Sigmoid colon (tissue), 7 donors: ENCODE results near the gene COX10. TPM values are rescaled to one million over a fixed set of nuclear protein-coding genes. Genes with fewer than 3 reads are reported as not detected.

Experiments used
- DNase-seq: peaks from one replicate; pipeline ENCODE4 v3.0.0-alpha.2; 2019
- H3K27ac ChIP-seq, 4 donors: fragments of 200-600 bp; sonication (generic); one replicate each; pipeline ENCODE4 v1.5.1; 2016 to 2019; ENCODE audit warnings: mild to moderate bottlenecking in 1 of 4
- H3K27me3 ChIP-seq, 3 donors: fragments of 200-600 bp; sonication (generic); one replicate each; pipeline ENCODE4 v1.5.1; 2019; ENCODE audit warnings: mild to moderate bottlenecking in 1 of 3
- H3K36me3 ChIP-seq, 4 donors: fragments of 200-600 bp; sonication (generic); one replicate each; pipeline ENCODE4 v1.5.1; 2016 to 2019
- H3K4me1 ChIP-seq, 4 donors: fragments of 200-600 bp; sonication (generic); one replicate each; pipeline ENCODE4 v1.5.1; 2017 to 2019
- H3K4me3 ChIP-seq, 4 donors: fragments of 200-600 bp; sonication (generic); one replicate each; pipeline ENCODE4 v1.5.1; 2017 to 2019; ENCODE audit warnings: mild to moderate bottlenecking in 2 of 4, moderate library complexity in 1 of 4
- H3K9me3 ChIP-seq, 4 donors: fragments of 200-600 bp in 3 of 4; sonication (generic) in 3 of 4; one replicate each; pipeline versions ENCODE4 v1.5.1 to v1.6.1; 2013 to 2019
- CTCF ChIP-seq, 4 experiments: fragments of 450-650 bp in 3 of 4; fragments of 200-600 bp in 1 of 4; IDR thresholded peaks; one replicate each; pipeline ENCODE4 v1.5.1; 2016 to 2019; ENCODE audit warnings: antibody characterized with exemption in 4 of 4, mild to moderate bottlenecking in 3 of 4, moderate library complexity in 2 of 4
- EP300 ChIP-seq, 4 donors: sonication (generic); formaldehyde crosslinking; IDR thresholded peaks; one replicate each; pipeline ENCODE4 v1.6.1; 2017; ENCODE audit warnings: antibody characterized with exemption in 4 of 4
- POLR2A ChIP-seq, 2 donors: fragments of 450-650 bp; IDR thresholded peaks; one replicate each; pipeline ENCODE4 v1.6.1; 2016; ENCODE audit warnings: antibody characterized with exemption in 2 of 2, mild to moderate bottlenecking in 2 of 2, moderate library complexity in 2 of 2
- POLR2AphosphoS5 ChIP-seq, 4 donors: sonication (generic); formaldehyde crosslinking; IDR thresholded peaks; one replicate each; pipeline ENCODE4 v1.6.1; 2017; ENCODE audit warnings: antibody characterized with exemption in 4 of 4
- WGBS, 2 donors: extraction: QIAGEN DNeasy Blood & Tissue Kit; methylation state at CpG; one replicate each; pipeline ENCODE4 v1.1.7; 2013; 5-methylcytosine and 5-hydroxymethylcytosine counted together
- intact Hi-C: fragments of 100-400 bp; cut with DNase I; formaldehyde crosslinking; loops from one replicate; pipeline ENCODE4 v1.15.1; 2023
- polyA plus RNA-seq, 3 donors: library from polyadenylated mRNA; stranded (reverse); fragments of 200-250 nt; gene quantifications; one replicate each; pipeline ENCODE4 v1.2.3, GENCODE V29; 2013
- total RNA-seq, 4 donors: library from RNA; depleted of rRNA; stranded (reverse); fragments of >200 nt; gene quantifications; one replicate each; pipeline ENCODE4 v1.1.0, GENCODE V29; 2016
- donor health status: healthy with polysubstance abuse.
- donor health status: Bipolar disorder and iron deficiency.
- donor health status: healthy.

COX10 gene
- total and polyA plus RNA-seq, 7 donors: 14.4 to 23.9 (median 17.3) TPM

GRCh38 chr17:14198013-14198412, 128.7 kb downstream of the COX10 start:
- DNase-seq: no peak
- Histone ChIP-seq H3K27me3 (no peaks in the 10 kb centered on the region), H3K4me1 (peaks cover 0 to 3% (median 0%) of the 10 kb centered on the region in 4 donors), H3K27ac (no peak overlapping the region), H3K36me3 (peaks cover 0 to 3% (median 0%) of the 10 kb centered on the region in 4 donors), H3K4me3 (no peak overlapping the region), H3K9me3 (no peaks in the 10 kb centered on the region)
- intact Hi-C loops: no loop called here
- TF ChIP-seq POLR2A (IDR thresholded peaks at IDR 0.05) (no peak), CTCF (IDR thresholded peaks at IDR 0.05) (no peak), EP300 (IDR thresholded peaks at IDR 0.05) (no peak), POLR2AphosphoS5 (IDR thresholded peaks at IDR 0.05) (no peak)
- WGBS, 2 donors: 83 to 87% methylated on average over 6 of the region's 6 CpGs

- Histone ChIP-seq H3K27me3 (no peaks in the 10 kb centered on the region), H3K9me3 (no peaks in the 10 kb centered on the region), H3K4me1 (peaks cover 0 to 3% (median 0%) of the 10 kb centered on the region in 4 donors), H3K27ac (no peak overlapping the region), H3K4me3 (no peak overlapping the region), H3K36me3 (peaks cover 0 to 3% (median 0%) of the 10 kb centered on the region in 4 donors)
- intact Hi-C loops: no loop called here
- TF ChIP-seq CTCF (IDR thresholded peaks at IDR 0.05): no peak
- TF ChIP-seq POLR2A (IDR thresholded peaks at IDR 0.05): no peak
- no peak for TF ChIP-seq EP300 (IDR thresholded peaks at IDR 0.05)
- no peak for TF ChIP-seq POLR2AphosphoS5 (IDR thresholded peaks at IDR 0.05)
- no peak for DNase-seq
- 90% methylated on average over 4 of the region's 4 CpGs for WGBS, 2 donors
Observed at GRCh38 chr17:14198575-14198974, 129.3 kb downstream of the COX10 start.

GRCh38 chr17:14199601-14200000, 130.3 kb downstream of the COX10 start:
- no peaks in the 10 kb centered on the region for H3K27me3 ChIP-seq
- no peak for DNase-seq
- H3K27ac ChIP-seq: no peak overlapping the region
- peaks cover 0 to 3% (median 0%) of the 10 kb centered on the region in 4 donors for H3K4me1 ChIP-seq
- no peak for TF ChIP-seq CTCF (IDR thresholded peaks at IDR 0.05)
- no peak for TF ChIP-seq POLR2AphosphoS5 (IDR thresholded peaks at IDR 0.05)
- no peak for TF ChIP-seq POLR2A (IDR thresholded peaks at IDR 0.05)
- TF ChIP-seq EP300 (IDR thresholded peaks at IDR 0.05): no peak
- H3K36me3 ChIP-seq: peaks cover 0 to 3% (median 0%) of the 10 kb centered on the region in 4 donors
- no peak overlapping the region for H3K4me3 ChIP-seq
- 82 to 96% methylated on average over 5 of the region's 5 CpGs for WGBS, 2 donors
- H3K9me3 ChIP-seq: no peaks in the 10 kb centered on the region
- intact Hi-C loops: no loop called here

- no peak for DNase-seq
- H3K27me3 ChIP-seq: no peaks in the 10 kb centered on the region
- TF ChIP-seq POLR2AphosphoS5 (IDR thresholded peaks at IDR 0.05) (no peak), CTCF (IDR thresholded peaks at IDR 0.05) (no peak), POLR2A (IDR thresholded peaks at IDR 0.05) (no peak), EP300 (IDR thresholded peaks at IDR 0.05) (no peak)
- no peaks in the 10 kb centered on the region for H3K9me3 ChIP-seq
- intact Hi-C loops: no loop called here
- no peak overlapping the region for H3K27ac ChIP-seq
- no peak overlapping the region for H3K4me3 ChIP-seq
- H3K36me3 ChIP-seq: peaks cover 0 to 3% (median 0%) of the 10 kb centered on the region in 4 donors
- peaks cover 0 to 3% (median 0%) of the 10 kb centered on the region in 4 donors for H3K4me1 ChIP-seq
- 91 to 92% methylated on average over 4 of the region's 4 CpGs for WGBS, 2 donors
Observed at GRCh38 chr17:14200354-14200753, 131.1 kb downstream of the COX10 start.
